ENCODE data around the gene AXDND1. TPM values are rescaled to one million over a fixed set of nuclear protein-coding genes. Genes with fewer than 3 reads are reported as not detected.
"Not testable (repeated sequence)": the region's sequence is repeated elsewhere in the genome, so short reads cannot be mapped to it uniquely, and the experiment has no call there.

Gene AXDND1
- total and polyA plus RNA-seq, 5 donors, result not detected

GRCh38 chr1:179474713-179475112 lies 108.9 kb downstream of the AXDND1 start:
- no peak for DNase-seq
- peaks cover 10% of the 10 kb centered on the region for H3K9me3 ChIP-seq (ENCODE audit: control insufficient read depth, low read length)
- intact Hi-C loops (cut with DNase I), result no loop called here
- no peaks in the 10 kb centered on the region for H3K27me3 ChIP-seq (ENCODE audit: control insufficient read depth, insufficient read depth)
- 66% methylated on average over 3 of the region's 3 CpGs for WGBS
- H3K27ac ChIP-seq (ENCODE audit: low read length), result no peak overlapping the region
- H3K4me3 ChIP-seq (ENCODE audit: low read length), result no peak overlapping the region
- no peak for ATAC-seq
- no peaks in the 10 kb centered on the region for H3K4me1 ChIP-seq (ENCODE audit: control insufficient read depth, insufficient read depth, low read length)

DNA sequence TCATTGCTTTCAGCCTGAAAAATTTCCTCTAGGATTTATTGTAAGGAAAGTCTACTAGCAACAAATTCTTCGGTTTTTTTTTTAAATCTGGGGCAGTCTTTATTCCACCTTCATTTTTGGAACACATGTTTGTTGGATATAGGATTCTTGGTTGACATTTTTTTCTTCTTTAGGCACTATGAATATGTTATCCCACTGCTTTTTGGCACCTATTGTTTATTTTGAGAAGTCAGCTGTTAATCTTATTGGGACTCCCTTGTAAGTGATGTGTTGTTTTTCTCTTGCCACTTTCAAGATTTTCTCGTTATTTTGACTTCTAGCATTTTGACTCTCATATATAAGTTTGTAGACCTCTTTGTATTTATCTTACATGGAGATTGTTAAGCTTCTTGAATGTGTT lies 110.7 kb downstream of the AXDND1 start:
- Histone ChIP-seq H3K4me1 (ENCODE audit: control insufficient read depth, insufficient read depth, low read length) (no peaks in the 10 kb centered on the region), H3K27ac (ENCODE audit: low read length) (no peak overlapping the region), H3K4me3 (ENCODE audit: low read length) (no peak overlapping the region), H3K9me3 (ENCODE audit: control insufficient read depth, low read length) (peaks cover 10% of the 10 kb centered on the region), H3K27me3 (ENCODE audit: control insufficient read depth, insufficient read depth) (no peaks in the 10 kb centered on the region)
- no peak for ATAC-seq
- DNase-seq, result no peak
- intact Hi-C loops (cut with DNase I), result no loop called here
- WGBS, result 41% methylated on average over 2 of the region's 2 CpGs

DNA sequence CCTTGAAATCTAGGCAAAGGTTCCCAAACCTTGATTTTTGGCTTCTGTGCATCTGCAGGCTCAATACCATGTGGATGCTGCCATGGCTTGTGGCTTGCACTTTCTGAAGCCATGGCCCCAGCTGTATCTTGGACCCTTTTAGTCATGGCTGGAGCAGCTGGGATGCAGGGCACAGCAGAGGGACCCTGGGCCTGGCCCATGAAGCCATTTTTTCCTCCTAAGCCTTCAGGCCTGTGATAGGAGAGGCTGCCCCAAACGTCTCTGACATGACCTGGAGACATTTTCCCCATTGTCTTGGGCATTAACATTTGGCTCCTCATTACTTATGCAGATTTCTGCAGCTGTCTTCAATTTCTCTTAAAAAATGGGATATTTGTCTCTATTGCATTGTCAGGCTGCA lies 112.6 kb downstream of the AXDND1 start:
- H3K4me3 ChIP-seq (ENCODE audit: low read length), result no peak overlapping the region
- intact Hi-C loops (cut with DNase I), result no loop called here
- no peaks in the 10 kb centered on the region for H3K27me3 ChIP-seq (ENCODE audit: control insufficient read depth, insufficient read depth)
- 6% methylated on average over 1 of the region's 1 CpG for WGBS
- no peak overlapping the region for H3K27ac ChIP-seq (ENCODE audit: low read length)
- peaks cover 10% of the 10 kb centered on the region for H3K9me3 ChIP-seq (ENCODE audit: control insufficient read depth, low read length)
- ATAC-seq (no peak), DNase-seq (no peak)
- no peaks in the 10 kb centered on the region for H3K4me1 ChIP-seq (ENCODE audit: control insufficient read depth, insufficient read depth, low read length)

- no peaks in the 10 kb centered on the region for H3K9me3 ChIP-seq (ENCODE audit: control insufficient read depth, low read length)
- WGBS, result 65% methylated on average over 1 of the region's 1 CpG
- H3K4me1 ChIP-seq (ENCODE audit: control insufficient read depth, insufficient read depth, low read length), result no peaks in the 10 kb centered on the region
- intact Hi-C loops (cut with DNase I), result no loop called here
- ATAC-seq, result no peak
- H3K4me3 ChIP-seq (ENCODE audit: low read length), result no peak overlapping the region
- DNase-seq, result no peak
- no peak overlapping the region for H3K27ac ChIP-seq (ENCODE audit: low read length)
- no peaks in the 10 kb centered on the region for H3K27me3 ChIP-seq (ENCODE audit: control insufficient read depth, insufficient read depth)
Observed at GRCh38 chr1:179490611-179491010, 124.8 kb downstream of the AXDND1 start.

GRCh38 chr1:179493323-179493722 lies 127.6 kb downstream of the AXDND1 start:
- 64% methylated on average over 2 of the region's 2 CpGs for WGBS
- intact Hi-C loops (cut with DNase I), result no loop called here
- no peak for DNase-seq
- Histone ChIP-seq H3K4me1 (ENCODE audit: control insufficient read depth, insufficient read depth, low read length) (no peaks in the 10 kb centered on the region), H3K9me3 (ENCODE audit: control insufficient read depth, low read length) (no peaks in the 10 kb centered on the region), H3K27ac (ENCODE audit: low read length) (no peak overlapping the region), H3K4me3 (ENCODE audit: low read length) (no peak overlapping the region), H3K27me3 (ENCODE audit: control insufficient read depth, insufficient read depth) (no peaks in the 10 kb centered on the region)
- no peak for ATAC-seq

DNA sequence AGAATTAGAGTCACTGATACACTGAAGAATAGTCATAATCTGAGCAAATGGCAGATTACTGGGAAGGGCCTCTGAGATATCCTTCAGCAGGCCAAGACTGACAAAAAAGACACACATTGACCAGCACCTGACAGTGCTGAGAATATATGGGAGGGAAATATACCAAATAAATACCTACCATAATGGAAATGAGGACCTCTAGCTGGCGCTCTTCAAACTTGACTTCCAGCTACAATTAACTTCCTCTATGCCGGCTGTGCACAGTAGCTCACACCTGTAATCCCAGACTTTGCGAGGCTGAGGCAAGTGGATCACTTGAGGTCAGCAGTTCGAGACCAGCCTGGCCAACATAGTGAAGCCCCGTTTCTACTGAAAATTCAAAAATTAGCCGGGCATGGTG lies 140.4 kb downstream of the AXDND1 start:
- Histone ChIP-seq H3K27me3 (ENCODE audit: control insufficient read depth, insufficient read depth) (no peaks in the 10 kb centered on the region), H3K4me1 (ENCODE audit: control insufficient read depth, insufficient read depth, low read length) (no peaks in the 10 kb centered on the region), H3K9me3 (ENCODE audit: control insufficient read depth, low read length) (no peaks in the 10 kb centered on the region), H3K4me3 (ENCODE audit: low read length) (no peak overlapping the region), H3K27ac (ENCODE audit: low read length) (no peak overlapping the region)
- DNase-seq (no peak), ATAC-seq (no peak)
- 91% methylated on average over 6 of the region's 6 CpGs for WGBS
- intact Hi-C loops (cut with DNase I), result no loop called here

DNA sequence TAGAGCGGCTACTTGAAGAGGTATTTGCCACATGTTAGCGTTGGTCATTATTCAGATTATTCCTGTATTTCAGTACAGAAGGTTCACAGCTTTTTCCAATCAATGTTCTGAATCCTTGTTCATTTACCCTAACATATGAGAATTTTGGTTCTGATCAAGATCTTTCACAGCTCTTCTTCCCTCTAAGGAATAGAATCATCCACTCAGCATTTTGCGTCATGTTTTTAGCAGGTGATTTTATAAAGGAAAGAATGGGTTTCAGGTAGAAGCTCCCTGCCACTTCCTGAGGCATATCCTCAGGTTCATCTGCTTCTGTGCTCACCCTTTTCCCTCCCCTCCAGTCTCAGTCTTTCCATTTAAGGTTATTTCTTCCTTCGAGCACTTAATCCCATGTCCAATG lies 143.6 kb downstream of the AXDND1 start:
- H3K9me3 ChIP-seq (ENCODE audit: control insufficient read depth, low read length), result no peaks in the 10 kb centered on the region
- H3K27ac ChIP-seq (ENCODE audit: low read length), result no peak overlapping the region
- DNase-seq (no peak), ATAC-seq (no peak)
- 79% methylated on average over 4 of the region's 4 CpGs for WGBS
- no peaks in the 10 kb centered on the region for H3K4me1 ChIP-seq (ENCODE audit: control insufficient read depth, insufficient read depth, low read length)
- no peaks in the 10 kb centered on the region for H3K27me3 ChIP-seq (ENCODE audit: control insufficient read depth, insufficient read depth)
- no peak overlapping the region for H3K4me3 ChIP-seq (ENCODE audit: low read length)
- intact Hi-C loops (cut with DNase I), result no loop called here

DNA sequence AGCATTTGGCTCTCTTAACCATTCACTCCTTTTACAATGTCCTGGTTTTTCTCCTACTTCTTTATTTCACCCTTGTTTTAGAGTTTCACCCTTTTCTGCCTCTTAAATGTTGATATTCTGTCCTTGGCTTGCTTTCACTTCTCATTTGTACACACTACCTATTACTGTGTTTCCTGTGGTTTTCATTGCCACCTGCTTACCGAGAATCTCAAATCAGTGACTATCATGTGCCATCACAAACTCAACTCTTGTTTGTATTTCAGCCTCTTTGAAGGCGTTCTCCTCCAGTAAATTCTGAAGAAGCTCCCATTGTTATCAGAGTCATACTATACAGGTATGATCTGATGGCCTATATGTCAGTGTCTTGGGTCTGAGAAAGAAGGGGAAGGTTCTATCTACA lies 144.3 kb downstream of the AXDND1 start:
- no peaks in the 10 kb centered on the region for H3K27me3 ChIP-seq (ENCODE audit: control insufficient read depth, insufficient read depth)
- no peaks in the 10 kb centered on the region for H3K4me1 ChIP-seq (ENCODE audit: control insufficient read depth, insufficient read depth, low read length)
- no peaks in the 10 kb centered on the region for H3K9me3 ChIP-seq (ENCODE audit: control insufficient read depth, low read length)
- DNase-seq, result no peak
- no peak overlapping the region for H3K4me3 ChIP-seq (ENCODE audit: low read length)
- intact Hi-C loops (cut with DNase I), result no loop called here
- no peak overlapping the region for H3K27ac ChIP-seq (ENCODE audit: low read length)
- WGBS, result 44% methylated on average over 2 of the region's 2 CpGs
- ATAC-seq, result no peak

GRCh38 chr1:179516976-179517705 lies 151.4 kb downstream of the AXDND1 start:
- H3K27me3 ChIP-seq (ENCODE audit: control insufficient read depth, insufficient read depth), result no peaks in the 10 kb centered on the region
- H3K4me1 ChIP-seq (ENCODE audit: control insufficient read depth, insufficient read depth, low read length), result no peaks in the 10 kb centered on the region
- H3K9me3 ChIP-seq (ENCODE audit: control insufficient read depth, low read length), result no peaks in the 10 kb centered on the region
- intact Hi-C loops (cut with DNase I), result no loop called here
- ATAC-seq (no peak), DNase-seq (no peak)
- no peak overlapping the region for H3K27ac ChIP-seq (ENCODE audit: low read length)
- no peak overlapping the region for H3K4me3 ChIP-seq (ENCODE audit: low read length)
- WGBS, result 72% methylated on average over 11 of the region's 11 CpGs

GRCh38 chr1:179518544-179518943 lies 152.8 kb downstream of the AXDND1 start:
- ATAC-seq; H3K4me1 ChIP-seq (ENCODE audit: control insufficient read depth, insufficient read depth, low read length); DNase-seq; intact Hi-C loops (cut with DNase I); H3K4me3 ChIP-seq (ENCODE audit: low read length); H3K27me3 ChIP-seq (ENCODE audit: control insufficient read depth, insufficient read depth); H3K27ac ChIP-seq (ENCODE audit: low read length); H3K9me3 ChIP-seq (ENCODE audit: control insufficient read depth, low read length): not testable (repeated sequence)
- WGBS, result 97% methylated on average over 1 of the region's 1 CpG

DNA sequence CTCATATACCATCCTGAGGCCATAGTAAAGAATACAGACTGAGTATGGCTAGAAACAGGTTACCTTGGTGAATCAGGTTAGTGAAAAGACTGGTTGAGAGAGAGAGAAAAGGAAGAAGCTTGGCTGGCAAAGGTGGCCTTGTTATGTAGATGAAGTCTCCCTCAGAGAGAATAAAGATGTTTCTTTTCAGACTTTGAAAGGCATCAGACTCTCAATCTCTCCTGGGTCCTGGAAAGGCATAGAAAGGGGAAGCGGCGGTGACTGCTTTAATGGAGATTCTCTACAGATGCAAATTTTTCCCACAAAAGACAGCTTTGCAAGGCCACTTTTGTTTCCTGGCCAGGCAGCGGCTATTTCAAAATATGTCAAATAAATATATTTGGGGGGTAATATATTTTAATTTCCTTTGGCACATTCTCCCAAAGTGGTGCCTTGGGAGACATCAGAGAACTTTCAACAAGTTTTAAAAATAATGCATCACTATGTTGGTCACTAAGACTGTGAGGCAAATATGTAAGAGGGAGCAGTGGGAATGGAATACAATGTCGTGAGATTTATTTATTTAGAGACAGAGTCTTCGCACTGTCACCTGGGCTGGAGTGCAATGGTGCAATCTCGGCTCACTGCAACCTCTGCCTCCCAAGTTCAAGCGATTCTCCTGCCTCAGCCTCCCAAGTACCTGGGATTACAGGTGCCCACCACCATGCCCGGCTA lies 163.9 kb downstream of the AXDND1 start:
- no peak for ATAC-seq

More for the DNA sequence above, 163.9 kb downstream of the AXDND1 start:
- WGBS, result 77% methylated on average over 8 of the region's 8 CpGs
- Histone ChIP-seq H3K27ac (ENCODE audit: low read length) (no peak overlapping the region), H3K4me3 (ENCODE audit: low read length) (no peak overlapping the region), H3K4me1 (ENCODE audit: control insufficient read depth, insufficient read depth, low read length) (no peaks in the 10 kb centered on the region), H3K9me3 (ENCODE audit: control insufficient read depth, low read length) (no peaks in the 10 kb centered on the region), H3K27me3 (ENCODE audit: control insufficient read depth, insufficient read depth) (no peaks in the 10 kb centered on the region)
- no peak for DNase-seq
- intact Hi-C loops (cut with DNase I), result no loop called here
